Adipose tissue (tissue), 3 donors: ENCODE data around the gene ANO4. TPM values are rescaled to one million over a fixed set of nuclear protein-coding genes. Genes with fewer than 3 reads are reported as not detected.
"Not testable (repeated sequence)": the region's sequence is repeated elsewhere in the genome, so short reads cannot be mapped to it uniquely, and the experiment has no call there.

Source experiments
- H3K27ac ChIP-seq: one replicate; pipeline ENCODE4 v1.5.1; 2013; ENCODE audit warnings: low read depth, low read length
- WGBS, 3 donors: extraction: QIAGEN DNeasy Blood & Tissue Kit; methylation state at CpG; one replicate each; pipeline ENCODE4 v1.1.7; 2013; 5-methylcytosine and 5-hydroxymethylcytosine counted together
- polyA plus RNA-seq, 3 donors: library from polyadenylated mRNA; stranded (reverse); fragments of 200-250 nt; gene quantifications; one replicate each; pipeline ENCODE4 v1.2.3, GENCODE V29; 2013
- donor health status: healthy with polysubstance abuse.
- donor health status: Bipolar disorder and iron deficiency.
- donor health status: healthy.

Gene ANO4
- polyA plus RNA-seq, 3 donors: 0.11 to 0.22 (median 0.16) TPM

- 45 to 77% (median 75%) methylated on average over 2 of the region's 2 CpGs for WGBS, 3 donors
- no peak overlapping the region for H3K27ac ChIP-seq
Observed at GRCh38 chr12:101044512-101045059, 250.0 kb downstream of the ANO4 start.

GRCh38 chr12:101045486-101046464 is 251.2 kb downstream of the ANO4 start:
- 39 to 69% (median 54%) methylated on average over 7 of the region's 7 CpGs for WGBS, 3 donors

GRCh38 chr12:101047652-101048051 is 253.1 kb downstream of the ANO4 start:
- 76 to 80% (median 77%) methylated on average over 1 of the region's 1 CpG for WGBS, 3 donors
- no peak overlapping the region for H3K27ac ChIP-seq

More at GRCh38 chr12:101045486-101046464, 251.2 kb downstream of the ANO4 start:
- no peak overlapping the region for H3K27ac ChIP-seq

- H3K27ac ChIP-seq: no peak overlapping the region
- 0 to 5% (median 0%) methylated on average over 1 of the region's 1 CpG for WGBS, 3 donors
Observed at GRCh38 chr12:101050631-101051030, 256.1 kb downstream of the ANO4 start.

- H3K27ac ChIP-seq: no peak overlapping the region
Observed at GRCh38 chr12:101051151-101051550, 256.6 kb downstream of the ANO4 start.

- no peak overlapping the region for H3K27ac ChIP-seq
- WGBS, 3 donors: 17 to 47% (median 45%) methylated on average over 8 of the region's 8 CpGs
Observed at GRCh38 chr12:101051901-101052550, 257.4 kb downstream of the ANO4 start.

GRCh38 chr12:101053203-101053602 is 258.6 kb downstream of the ANO4 start:
- no peak overlapping the region for H3K27ac ChIP-seq

- H3K27ac ChIP-seq: no peak overlapping the region
Observed at GRCh38 chr12:101055940-101056339, 261.4 kb downstream of the ANO4 start.

- 78 to 84% (median 81%) methylated on average over 4 of the region's 4 CpGs for WGBS, 3 donors
- not testable (repeated sequence) for H3K27ac ChIP-seq
Observed at GRCh38 chr12:101062508-101062907, 267.9 kb downstream of the ANO4 start.

- H3K27ac ChIP-seq: no peak overlapping the region
- 58 to 88% (median 87%) methylated on average over 5 of the region's 5 CpGs for WGBS, 3 donors
Observed at GRCh38 chr12:101064721-101065120, 270.1 kb downstream of the ANO4 start.

GRCh38 chr12:101066489-101066888 is 271.9 kb downstream of the ANO4 start:
- H3K27ac ChIP-seq: no peak overlapping the region
- 78 to 85% (median 81%) methylated on average over 7 of the region's 7 CpGs for WGBS, 3 donors

GRCh38 chr12:101068402-101068801 is 273.8 kb downstream of the ANO4 start:
- 88 to 91% (median 90%) methylated on average over 3 of the region's 3 CpGs for WGBS, 3 donors

GRCh38 chr12:101068836-101069235 is 274.3 kb downstream of the ANO4 start:
- 61 to 79% (median 65%) methylated on average over 4 of the region's 4 CpGs for WGBS, 3 donors
- H3K27ac ChIP-seq: no peak overlapping the region

More at GRCh38 chr12:101068402-101068801, 273.8 kb downstream of the ANO4 start:
- no peak overlapping the region for H3K27ac ChIP-seq

GRCh38 chr12:101074940-101075680 is 280.5 kb downstream of the ANO4 start:
- WGBS, 3 donors: 51 to 74% (median 73%) methylated on average over 7 of the region's 7 CpGs

GRCh38 chr12:101076921-101077320 is 282.3 kb downstream of the ANO4 start:
- no peak overlapping the region for H3K27ac ChIP-seq
- 26 to 29% (median 28%) methylated on average over 4 of the region's 4 CpGs for WGBS, 3 donors

More at GRCh38 chr12:101074940-101075680, 280.5 kb downstream of the ANO4 start:
- no peak overlapping the region for H3K27ac ChIP-seq

GRCh38 chr12:101077791-101078528 is 283.4 kb downstream of the ANO4 start:
- WGBS, 3 donors: 65 to 67% (median 67%) methylated on average over 3 of the region's 3 CpGs
- no peak overlapping the region for H3K27ac ChIP-seq

GRCh38 chr12:101078536-101079285 is 284.1 kb downstream of the ANO4 start:
- no peak overlapping the region for H3K27ac ChIP-seq

More at GRCh38 chr12:101078536-101079285, 284.1 kb downstream of the ANO4 start:
- 66 to 81% (median 79%) methylated on average over 6 of the region's 6 CpGs for WGBS, 3 donors
